IgD-negative memory B cell (primary cell): ENCODE data around the gene GINS2. TPM values are rescaled to one million over a fixed set of nuclear protein-coding genes. Genes with fewer than 3 reads are reported as not detected.

Experiments used
- H3K27ac Mint-ChIP-seq, 3 donors: one replicate each; pipeline ENCODE4 v1.8.0; 2020 to 2022; ENCODE audit warnings: mild to moderate bottlenecking in 3 of 3, mixed read lengths in 3 of 3, moderate library complexity in 1 of 3
- H3K27me3 Mint-ChIP-seq: one replicate; pipeline ENCODE4 v1.8.0; 2021; ENCODE audit warnings: mixed read lengths
- H3K36me3 Mint-ChIP-seq: one replicate; pipeline ENCODE4 v1.8.0; 2020; ENCODE audit warnings: mild to moderate bottlenecking, mixed read lengths
- H3K4me1 Mint-ChIP-seq, 3 donors: one replicate each; pipeline ENCODE4 v1.8.0; 2020 to 2022; ENCODE audit warnings: mixed read lengths in 3 of 3, mild to moderate bottlenecking in 1 of 3
- H3K4me3 Mint-ChIP-seq, 4 donors: one replicate each; pipeline ENCODE4 v1.8.0; 2020 to 2022; ENCODE audit warnings: mild to moderate bottlenecking in 4 of 4, mixed read lengths in 4 of 4, moderate library complexity in 3 of 4
- H3K9me3 Mint-ChIP-seq, 3 donors: one replicate each; pipeline ENCODE4 v1.8.0; 2020 to 2021; ENCODE audit warnings: mixed read lengths in 3 of 3, mild to moderate bottlenecking in 1 of 3
- polyA plus RNA-seq: library from polyadenylated mRNA; unstranded; fragments of 300-500 nt; fragmentation: Illumina TruSeq; gene quantifications from one replicate; pipeline ENCODE4 v1.2.3, GENCODE V29; 2021

The GINS2 gene
- polyA plus RNA-seq, 1 donor from 2014 or later = 0.69 TPM

DNA sequence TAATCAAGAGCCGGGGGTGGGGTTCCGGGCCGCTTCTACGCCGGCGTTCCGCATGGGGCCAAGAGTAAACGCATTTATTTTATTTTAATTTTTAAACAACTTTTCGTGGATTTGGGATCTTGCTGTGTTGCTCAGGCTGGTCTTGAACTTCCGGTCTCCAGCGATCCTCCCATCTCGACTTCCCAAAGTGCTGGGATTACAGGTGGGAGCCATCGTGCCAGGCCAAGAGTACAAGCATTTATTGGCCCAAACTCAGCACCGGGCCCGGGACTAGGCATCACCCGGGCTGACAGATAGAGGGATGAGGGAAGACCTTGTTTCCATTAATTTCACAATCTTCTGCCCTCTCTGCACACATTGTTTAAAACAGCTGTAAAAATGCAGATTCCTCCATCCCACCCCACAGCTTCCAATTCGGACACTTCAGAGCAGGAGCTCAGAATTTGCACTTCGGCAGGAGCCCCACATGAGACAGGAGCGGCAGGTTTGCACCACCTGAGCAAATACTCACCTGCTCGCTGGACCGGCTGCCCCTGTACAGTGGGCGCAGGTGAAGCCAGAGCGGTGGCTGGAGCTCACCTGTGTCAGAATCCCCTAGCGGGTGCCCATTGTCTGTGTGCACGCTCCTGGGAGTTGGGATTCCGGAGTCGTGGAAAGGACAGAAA, 663 bp upstream of the GINS2 start:
- Mint-ChIP-seq H3K36me3 (no peaks in the 10 kb centered on the region), H3K27ac (no peak overlapping the region), H3K9me3 (no peaks in the 10 kb centered on the region), H3K4me3 (peak overlapping the region in 2 of 4 donors; percentile 38 to 71), H3K27me3 (peaks cover 4% of the 10 kb centered on the region), H3K4me1 (peaks cover 0 to 13% (median 9%) of the 10 kb centered on the region in 3 donors)

DNA sequence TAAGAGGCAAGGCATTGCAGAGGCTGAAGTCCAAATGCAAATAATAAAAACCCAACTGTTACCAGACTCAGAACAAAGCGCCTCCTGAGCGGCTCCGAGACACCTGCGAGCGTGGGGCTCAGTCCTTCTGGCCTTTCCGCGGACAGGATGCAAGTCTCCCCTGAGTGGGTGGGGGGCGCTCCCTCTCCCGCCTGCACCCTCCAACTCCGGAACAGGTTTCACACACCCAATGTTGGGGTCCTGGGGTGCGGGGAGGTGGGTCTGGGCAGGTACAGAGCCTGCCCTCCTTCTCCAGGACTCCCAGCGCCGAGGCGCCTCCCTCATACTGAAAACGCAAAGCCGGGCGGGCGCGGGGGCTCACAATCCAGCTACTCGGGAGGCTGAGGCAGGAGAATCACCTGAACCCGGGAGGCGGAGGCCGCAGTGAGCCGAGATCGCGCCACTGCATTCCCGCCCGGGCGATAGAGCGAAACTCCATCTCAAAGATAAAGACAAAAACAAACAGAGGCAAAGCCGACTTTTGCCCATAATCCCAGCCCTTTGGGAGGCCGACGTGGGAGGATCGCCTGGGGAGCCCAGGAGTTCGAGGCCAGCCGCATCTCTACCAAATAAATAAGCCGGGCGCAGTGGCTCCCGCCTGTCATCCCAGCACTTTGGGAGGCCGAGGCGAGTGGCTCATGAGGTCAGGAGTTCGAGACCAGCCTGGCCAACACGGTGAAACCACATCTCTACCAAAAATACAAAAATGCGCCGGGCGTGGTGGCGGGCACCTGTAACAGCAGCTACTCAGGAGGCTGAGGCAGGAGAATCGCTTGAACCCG, 893 bp downstream of the GINS2 start:
- Mint-ChIP-seq H3K27ac (peak overlapping the region in 2 of 3 donors; percentile 39 to 82), H3K9me3 (no peaks in the 10 kb centered on the region), H3K4me3 (peak overlapping the region; percentile 71 to 88 (median 82)), H3K27me3 (peaks cover 4% of the 10 kb centered on the region), H3K4me1 (peaks cover 6 to 13% (median 7%) of the 10 kb centered on the region in 3 donors), H3K36me3 (no peaks in the 10 kb centered on the region)

DNA sequence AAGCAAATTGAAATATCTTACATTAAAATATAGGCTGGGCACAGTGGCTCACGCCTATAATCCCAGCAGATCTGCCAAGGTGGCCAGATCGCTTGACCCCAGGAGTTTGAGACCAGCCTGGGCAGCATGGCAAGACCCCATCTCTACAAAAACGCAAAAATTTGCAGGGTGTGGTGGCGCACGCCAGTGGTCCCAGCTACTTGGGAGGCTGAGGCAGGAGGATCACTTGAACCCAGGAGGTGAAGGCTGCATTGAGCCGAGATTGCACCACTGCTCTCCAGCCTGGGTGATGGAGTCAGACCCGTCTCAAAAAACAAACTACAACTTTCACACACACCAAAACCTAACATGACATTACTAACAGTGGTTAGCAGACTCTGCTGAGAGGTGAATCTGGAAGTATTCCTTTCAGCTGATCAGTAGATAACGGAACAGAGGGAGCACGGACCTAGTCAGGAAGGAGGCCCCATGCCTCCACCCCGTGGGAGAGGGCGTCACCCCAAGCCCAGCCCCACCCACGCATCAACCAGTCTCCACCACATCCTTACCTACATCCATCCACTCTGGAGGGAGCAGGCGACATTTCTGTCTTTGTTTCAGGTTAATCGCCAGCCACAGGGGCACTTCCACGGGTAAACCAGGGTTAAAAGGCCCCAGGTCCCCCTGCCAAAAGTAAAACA, 1.7 kb downstream of the GINS2 start:
- Mint-ChIP-seq H3K27me3 (peaks cover 2% of the 10 kb centered on the region), H3K36me3 (no peaks in the 10 kb centered on the region), H3K4me3 (peak overlapping the region; percentile 69 to 87 (median 74)), H3K9me3 (no peaks in the 10 kb centered on the region), H3K27ac (no peak overlapping the region), H3K4me1 (peaks cover 6 to 13% (median 7%) of the 10 kb centered on the region in 3 donors)

DNA sequence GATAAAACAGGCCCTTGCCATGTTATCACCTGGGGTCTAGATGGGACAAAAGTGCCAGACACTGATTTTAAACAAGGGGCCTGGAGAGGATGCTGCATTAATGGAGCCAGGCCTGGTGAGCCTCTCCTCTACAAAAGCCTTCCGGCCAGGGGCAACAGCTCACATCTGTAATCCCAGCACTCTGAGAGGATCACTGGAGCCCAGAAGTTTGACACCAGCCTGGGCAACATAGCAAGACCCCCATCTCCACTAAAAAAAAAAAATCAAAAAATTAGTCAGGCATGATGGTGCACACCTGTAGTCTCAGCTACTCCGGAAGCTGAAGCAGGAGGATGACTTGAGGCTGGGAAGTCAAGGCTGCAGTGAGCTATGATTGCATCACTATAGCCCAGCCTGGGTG, 3.5 kb downstream of the GINS2 start:
- peaks cover 2% of the 10 kb centered on the region for H3K36me3 Mint-ChIP-seq
- peak overlapping the region in 1 of 3 donors; percentile 31 for H3K27ac Mint-ChIP-seq
- no peaks in the 10 kb centered on the region for H3K9me3 Mint-ChIP-seq
- peaks cover 2% of the 10 kb centered on the region for H3K27me3 Mint-ChIP-seq
- no peak overlapping the region for H3K4me3 Mint-ChIP-seq
- H3K4me1 Mint-ChIP-seq = peaks cover 11 to 22% (median 15%) of the 10 kb centered on the region in 3 donors

DNA sequence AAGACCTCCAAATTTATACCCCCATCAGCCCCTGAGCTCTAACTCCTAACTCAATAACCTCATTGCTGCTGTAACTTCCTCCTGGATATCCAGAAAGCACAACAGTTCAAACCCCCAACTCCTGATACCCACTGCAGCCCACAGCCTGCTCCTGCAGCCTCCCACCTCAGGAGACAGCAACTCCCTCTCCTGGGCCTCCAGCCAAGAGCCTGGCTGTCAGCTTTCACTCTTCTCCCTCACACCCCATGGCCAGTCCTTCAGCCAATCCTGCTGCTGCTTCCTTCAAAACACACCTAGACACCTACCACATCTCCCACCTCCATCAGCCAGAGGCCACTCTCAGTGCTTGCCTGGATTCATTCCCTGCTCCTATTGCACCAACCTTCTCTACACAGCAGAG, 5.4 kb downstream of the GINS2 start:
- Mint-ChIP-seq H3K4me1 (peaks cover 13 to 23% (median 20%) of the 10 kb centered on the region in 3 donors), H3K9me3 (no peaks in the 10 kb centered on the region), H3K36me3 (peaks cover 2% of the 10 kb centered on the region), H3K27ac (peak overlapping the region in 1 of 3 donors; percentile 65), H3K27me3 (peaks cover 2% of the 10 kb centered on the region), H3K4me3 (no peak overlapping the region)

DNA sequence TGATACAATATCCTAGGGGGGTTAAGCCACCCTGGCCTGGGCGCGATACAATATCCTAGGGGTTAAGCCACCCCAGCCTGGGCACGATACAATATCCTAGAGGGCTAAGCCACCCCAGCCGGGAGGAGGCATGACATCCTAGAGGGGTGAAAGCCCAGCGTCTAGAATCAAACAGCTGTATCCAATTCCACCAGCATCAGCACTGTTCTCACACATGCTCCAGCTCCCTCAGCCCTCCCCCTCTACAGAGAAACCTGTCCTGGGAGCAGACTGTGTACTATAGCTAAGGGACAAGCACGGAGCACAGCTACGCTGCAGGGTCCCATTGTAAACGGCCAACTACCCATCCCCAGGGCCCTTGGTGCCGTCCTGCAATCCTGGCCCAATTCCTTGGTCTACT, 6.2 kb downstream of the GINS2 start:
- Mint-ChIP-seq H3K9me3 (no peaks in the 10 kb centered on the region), H3K27ac (no peak overlapping the region), H3K27me3 (peaks cover 2% of the 10 kb centered on the region), H3K4me1 (peaks cover 13 to 23% (median 20%) of the 10 kb centered on the region in 3 donors), H3K36me3 (peaks cover 2% of the 10 kb centered on the region), H3K4me3 (no peak overlapping the region)

DNA sequence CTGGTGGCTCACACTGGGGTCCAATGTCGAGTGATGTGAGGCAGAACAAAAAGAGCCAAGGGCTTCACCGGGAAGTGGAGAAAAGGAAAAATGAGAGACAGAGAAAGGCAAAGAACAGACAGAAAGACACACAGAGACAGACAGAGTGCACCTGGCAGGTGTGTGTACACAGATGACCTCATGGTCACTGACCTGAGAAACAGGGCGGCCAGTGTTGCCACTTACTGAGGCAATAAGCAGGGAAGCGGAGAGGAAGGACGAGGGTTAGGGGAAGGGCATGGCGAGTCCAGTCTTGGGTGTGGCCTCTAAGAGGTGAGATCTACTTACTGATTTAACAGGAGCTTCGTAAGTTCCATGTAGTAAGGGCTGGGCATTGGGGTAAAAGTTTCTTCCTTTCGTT, 7.5 kb downstream of the GINS2 start:
- Mint-ChIP-seq H3K9me3 (no peaks in the 10 kb centered on the region), H3K4me1 (peaks cover 13 to 17% (median 15%) of the 10 kb centered on the region in 3 donors), H3K4me3 (peak overlapping the region in 1 of 4 donors; percentile 7), H3K27ac (no peak overlapping the region), H3K27me3 (no peaks in the 10 kb centered on the region), H3K36me3 (peaks cover 2% of the 10 kb centered on the region)

DNA sequence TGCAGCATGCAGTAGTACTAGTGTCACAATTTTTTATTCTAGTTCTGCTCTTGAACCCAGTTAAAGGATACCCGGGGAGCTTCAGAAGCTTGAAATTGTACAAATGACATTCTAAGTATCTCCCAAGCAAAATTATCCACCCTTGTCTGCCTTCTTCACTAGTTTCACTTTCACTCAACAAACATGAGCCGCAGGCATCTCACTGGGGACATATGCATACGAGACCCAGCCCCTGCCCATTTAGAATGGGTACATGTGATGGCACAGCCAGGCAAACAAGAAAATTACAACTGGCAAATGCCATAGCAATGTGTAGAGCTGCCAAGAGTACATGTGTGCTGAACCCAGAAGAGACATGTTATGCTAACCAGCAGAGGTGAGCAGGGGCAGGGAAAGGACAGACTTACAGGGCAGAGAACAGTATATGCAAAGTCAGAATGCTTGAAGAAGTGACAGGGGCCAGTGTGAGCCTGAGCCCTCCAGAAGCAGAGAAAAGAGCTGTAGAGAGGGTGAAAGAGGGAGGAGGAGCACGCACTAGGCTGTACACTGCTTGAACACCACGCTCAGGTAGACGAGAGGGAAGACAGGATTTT, 8.3 kb downstream of the GINS2 start:
- Mint-ChIP-seq H3K4me1 (peaks cover 13 to 15% (median 14%) of the 10 kb centered on the region in 3 donors), H3K27ac (peak overlapping the region; percentile 3 to 91 (median 80)), H3K36me3 (peaks cover 2% of the 10 kb centered on the region), H3K4me3 (peak overlapping the region in 3 of 4 donors; percentile 27 to 76 (median 68)), H3K27me3 (no peaks in the 10 kb centered on the region), H3K9me3 (no peaks in the 10 kb centered on the region)

DNA sequence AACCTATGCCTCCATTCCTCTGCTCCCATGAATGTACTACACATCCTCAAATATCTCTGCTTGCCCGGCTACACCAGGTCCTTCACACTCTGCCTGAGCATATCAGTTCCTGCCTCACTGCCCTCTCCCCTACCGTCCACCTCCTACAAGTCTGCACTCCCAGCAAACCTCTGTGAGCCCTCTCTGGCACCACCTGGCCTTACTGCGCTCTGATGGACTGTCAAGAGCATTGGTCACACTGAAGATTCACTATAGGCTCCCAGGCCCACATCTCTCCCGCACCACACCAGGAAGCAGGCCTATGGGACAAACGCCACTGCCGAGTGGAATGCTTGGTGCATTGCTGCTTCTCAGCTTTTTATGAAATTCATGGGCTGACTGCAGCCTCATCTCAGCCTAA, 8.9 kb downstream of the GINS2 start:
- no peaks in the 10 kb centered on the region for H3K9me3 Mint-ChIP-seq
- H3K27me3 Mint-ChIP-seq = no peaks in the 10 kb centered on the region
- H3K27ac Mint-ChIP-seq = peak overlapping the region in 2 of 3 donors; percentile 3 to 17
- H3K4me3 Mint-ChIP-seq = no peak overlapping the region
- peaks cover 2% of the 10 kb centered on the region for H3K36me3 Mint-ChIP-seq
- peaks cover 13 to 15% (median 14%) of the 10 kb centered on the region in 3 donors for H3K4me1 Mint-ChIP-seq

DNA sequence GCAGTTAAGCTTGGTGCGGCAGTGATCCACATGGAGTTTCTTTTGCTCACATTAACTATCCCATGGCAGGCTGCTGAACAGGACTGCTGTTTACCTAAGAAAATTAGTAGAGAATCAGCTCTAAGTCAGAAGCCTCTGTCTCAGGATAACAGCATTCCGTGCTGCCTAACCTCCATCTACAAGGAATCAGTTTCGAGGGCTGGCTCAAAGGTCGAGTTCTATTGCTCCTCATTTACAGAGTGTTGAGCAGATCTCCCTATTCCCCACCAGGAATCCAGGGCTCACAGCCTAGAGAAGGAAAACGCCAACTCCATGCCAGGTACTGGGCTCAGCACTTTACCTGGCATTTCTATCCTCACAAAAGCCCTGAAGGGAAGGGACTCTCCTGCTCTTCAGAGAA, 9.9 kb downstream of the GINS2 start:
- Mint-ChIP-seq H3K36me3 (peaks cover 2% of the 10 kb centered on the region), H3K4me1 (peaks cover 13 to 17% (median 15%) of the 10 kb centered on the region in 3 donors), H3K27me3 (no peaks in the 10 kb centered on the region), H3K27ac (peak overlapping the region in 1 of 3 donors; percentile 44), H3K4me3 (no peak overlapping the region), H3K9me3 (no peaks in the 10 kb centered on the region)

DNA sequence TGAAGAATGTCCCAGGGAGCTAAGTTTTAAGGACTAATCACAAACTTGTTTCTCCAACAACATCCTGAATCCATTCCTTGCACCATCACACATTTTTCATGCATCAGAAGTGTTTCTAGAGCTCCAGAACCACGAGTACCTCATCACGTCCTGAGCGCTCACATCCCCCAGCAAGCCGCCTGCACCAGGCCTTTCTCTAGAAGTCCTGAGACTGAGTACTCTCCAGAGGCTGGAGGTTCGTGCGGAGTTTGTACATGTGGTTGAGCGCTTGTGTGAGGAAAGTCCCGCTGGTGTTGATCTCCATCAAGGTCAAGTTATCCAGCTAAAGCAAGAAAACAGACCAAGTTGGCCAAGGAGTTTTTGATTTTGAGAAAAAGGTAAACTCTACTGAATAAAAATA, 10.7 kb downstream of the GINS2 start:
- Mint-ChIP-seq H3K4me1 (peaks cover 8 to 15% (median 15%) of the 10 kb centered on the region in 3 donors), H3K4me3 (no peak overlapping the region), H3K27me3 (no peaks in the 10 kb centered on the region), H3K36me3 (peaks cover 2% of the 10 kb centered on the region), H3K9me3 (no peaks in the 10 kb centered on the region), H3K27ac (no peak overlapping the region)

DNA sequence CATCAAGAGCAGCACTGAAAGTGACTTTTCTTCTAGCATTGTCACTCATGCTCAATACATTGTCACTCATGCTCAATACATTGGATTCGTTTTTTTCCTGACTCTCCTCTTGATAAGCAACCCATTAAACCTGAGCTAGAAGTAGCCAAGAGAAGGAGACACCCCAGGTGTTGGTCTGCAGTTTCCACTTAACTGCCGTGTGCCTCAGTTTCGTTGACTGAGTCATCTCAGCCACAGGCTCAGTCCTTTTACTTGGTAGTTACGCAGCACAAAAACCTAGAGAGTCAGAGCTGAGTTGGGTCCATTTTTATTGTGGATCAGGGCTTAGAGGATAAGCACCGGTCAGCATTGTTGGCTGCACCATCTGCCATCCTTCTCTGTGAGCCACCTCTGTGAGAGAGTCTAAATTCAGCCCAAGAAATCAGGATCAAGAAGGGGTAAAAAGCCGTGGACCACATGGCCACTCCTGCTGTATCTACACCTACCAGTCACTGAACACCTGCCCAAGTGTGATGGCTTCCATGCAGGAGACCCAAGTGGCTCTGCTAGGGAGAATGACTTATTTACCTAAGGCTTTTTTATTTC, 11.3 kb downstream of the GINS2 start:
- Mint-ChIP-seq H3K9me3 (no peaks in the 10 kb centered on the region), H3K4me3 (peak overlapping the region in 1 of 4 donors; percentile 9), H3K27me3 (no peaks in the 10 kb centered on the region), H3K4me1 (peaks cover 7 to 15% (median 15%) of the 10 kb centered on the region in 3 donors), H3K36me3 (peaks cover 2% of the 10 kb centered on the region), H3K27ac (no peak overlapping the region)

DNA sequence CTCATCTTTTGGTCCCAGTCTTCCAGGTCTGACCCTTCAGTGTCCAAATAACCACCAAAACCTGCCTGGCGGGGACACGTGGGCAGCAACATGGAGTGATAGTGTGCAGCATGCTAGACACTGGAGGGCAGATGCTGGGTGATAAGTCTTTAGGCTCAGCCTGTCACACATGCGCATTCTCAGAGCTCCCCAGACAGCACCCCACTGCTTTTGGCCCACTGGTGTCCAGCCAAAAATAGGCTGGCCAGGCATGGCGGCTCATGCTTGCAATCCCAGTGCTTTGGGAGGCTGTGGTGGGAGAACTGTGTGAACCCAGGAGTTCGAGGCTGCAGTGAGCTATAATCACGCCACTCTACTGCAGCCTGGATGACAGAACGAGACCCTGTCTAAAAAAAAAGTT, 12.3 kb downstream of the GINS2 start:
- H3K36me3 Mint-ChIP-seq = peaks cover 2% of the 10 kb centered on the region
- H3K27me3 Mint-ChIP-seq = no peaks in the 10 kb centered on the region
- H3K27ac Mint-ChIP-seq = peak overlapping the region in 1 of 3 donors; percentile 64
- H3K9me3 Mint-ChIP-seq = no peaks in the 10 kb centered on the region
- H3K4me1 Mint-ChIP-seq = peaks cover 7 to 15% (median 15%) of the 10 kb centered on the region in 3 donors
- H3K4me3 Mint-ChIP-seq = peak overlapping the region in 1 of 4 donors; percentile 30

DNA sequence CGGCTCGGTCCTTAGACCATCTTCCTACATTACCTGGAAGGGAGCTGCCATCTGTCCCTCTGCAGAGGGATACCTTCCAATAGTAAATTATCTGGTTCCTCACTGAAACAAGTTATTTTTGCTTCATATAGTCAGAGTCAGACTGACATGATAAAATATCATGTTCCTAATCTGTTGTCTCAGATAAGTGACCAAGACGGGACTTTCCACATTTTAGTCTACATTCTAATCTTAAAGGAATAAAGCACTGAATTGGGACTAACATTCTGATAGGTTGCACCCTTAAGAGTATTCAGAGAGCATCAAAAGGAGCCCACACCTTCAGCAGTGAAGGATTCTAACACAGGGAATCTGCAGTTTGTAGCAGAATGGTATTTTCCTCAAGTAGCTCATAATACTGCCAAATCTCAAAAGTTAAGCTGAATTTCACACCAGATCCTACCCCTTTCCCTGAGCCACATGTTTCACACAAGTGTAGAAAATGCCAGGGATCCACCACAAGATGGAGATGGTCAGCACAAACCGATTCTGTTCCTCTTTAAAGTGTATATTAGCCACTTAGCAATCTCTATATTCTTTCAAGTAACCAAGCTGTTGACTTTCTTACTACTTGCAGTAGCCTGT, 13.4 kb downstream of the GINS2 start:
- Mint-ChIP-seq H3K27ac (no peak overlapping the region), H3K9me3 (no peaks in the 10 kb centered on the region), H3K4me1 (peaks cover 3 to 8% (median 7%) of the 10 kb centered on the region in 3 donors), H3K36me3 (peaks cover 2% of the 10 kb centered on the region), H3K4me3 (no peak overlapping the region), H3K27me3 (no peaks in the 10 kb centered on the region)
